HEK293 (cell line): ENCODE measurements around the gene MARK3.

Source experiments
- BCL11A ChIP-seq: fragments of 450-650 bp; formaldehyde crosslinking; IDR thresholded peaks from 2 replicates; pipeline ENCODE4 v1.5.1; 2016; ENCODE audit warnings: low read depth, missing biosample characterization, missing genetic modification characterization
- GLIS2 ChIP-seq: fragments of 450-650 bp; formaldehyde crosslinking; IDR thresholded peaks from 2 replicates; pipeline ENCODE4 v1.5.1; 2016; ENCODE audit warnings: missing biosample characterization, missing genetic modification characterization
- KLF1 ChIP-seq: fragments of 450-650 bp; formaldehyde crosslinking; IDR thresholded peaks from 2 replicates; pipeline ENCODE4 v1.5.1; 2016; ENCODE audit warnings: missing biosample characterization, missing genetic modification characterization
- KLF17 ChIP-seq: fragments of 450-650 bp; formaldehyde crosslinking; IDR thresholded peaks from 2 replicates; pipeline ENCODE4 v1.5.1; 2016; ENCODE audit warnings: missing biosample characterization, missing genetic modification characterization
- KLF7 ChIP-seq: fragments of 450-650 bp; formaldehyde crosslinking; IDR thresholded peaks from 2 replicates; pipeline ENCODE4 v1.5.1; 2016; ENCODE audit warnings: missing biosample characterization, missing genetic modification characterization, borderline replicate concordance
- PATZ1 ChIP-seq: fragments of 450-650 bp; formaldehyde crosslinking; IDR thresholded peaks from 2 replicates; pipeline ENCODE4 v1.5.1; 2016; ENCODE audit warnings: missing biosample characterization, missing genetic modification characterization
- PRDM2 ChIP-seq: fragments of 450-650 bp; formaldehyde crosslinking; IDR thresholded peaks from 2 replicates; pipeline ENCODE4 v1.5.1; 2016; ENCODE audit warnings: missing biosample characterization, missing genetic modification characterization, borderline replicate concordance
- REPIN1 ChIP-seq: fragments of 450-650 bp; formaldehyde crosslinking; IDR thresholded peaks from 2 replicates; pipeline ENCODE4 v1.5.1; 2017; ENCODE audit warnings: missing biosample characterization, missing genetic modification characterization, low read depth
- SALL2 ChIP-seq: fragments of 450-650 bp; formaldehyde crosslinking; IDR thresholded peaks from 2 replicates; pipeline ENCODE4 v1.5.0; 2017; ENCODE audit warnings: missing biosample characterization, mild to moderate bottlenecking, missing genetic modification characterization, borderline replicate concordance
- SP7 ChIP-seq: fragments of 450-650 bp; formaldehyde crosslinking; IDR thresholded peaks from 2 replicates; pipeline ENCODE4 v1.5.1; 2016; ENCODE audit warnings: missing biosample characterization, missing genetic modification characterization
- ZBTB17 ChIP-seq: fragments of 450-650 bp; formaldehyde crosslinking; IDR thresholded peaks from 2 replicates; pipeline ENCODE4 v1.5.1; 2016; ENCODE audit warnings: missing biosample characterization, missing genetic modification characterization
- ZBTB8A ChIP-seq: fragments of 450-650 bp; formaldehyde crosslinking; IDR thresholded peaks from 2 replicates; pipeline ENCODE4 v1.5.1; 2016; ENCODE audit warnings: missing biosample characterization, missing genetic modification characterization
- ZNF184 ChIP-seq: fragments of 450-650 bp; IDR thresholded peaks from 2 replicates; pipeline ENCODE4 v1.5.1; 2018; ENCODE audit warnings: missing biosample characterization, mild to moderate bottlenecking, missing genetic modification characterization
- ZNF335 ChIP-seq: fragments of 450-650 bp; formaldehyde crosslinking; conservative IDR thresholded peaks from 2 replicates; pipeline ENCODE4 v1.5.1; 2016; ENCODE audit warnings: missing biosample characterization, missing genetic modification characterization
- ZNF501 ChIP-seq: fragments of 450-650 bp; formaldehyde crosslinking; IDR thresholded peaks from 2 replicates; pipeline ENCODE4 v1.5.1; 2016; ENCODE audit warnings: missing biosample characterization, missing genetic modification characterization
- ZNF600 ChIP-seq: fragments of 450-650 bp; formaldehyde crosslinking; IDR thresholded peaks from 2 replicates; pipeline ENCODE4 v1.5.1; 2016; ENCODE audit warnings: missing biosample characterization, missing genetic modification characterization
- ZNF639 ChIP-seq: fragments of 450-650 bp; formaldehyde crosslinking; IDR thresholded peaks from 2 replicates; pipeline ENCODE4 v1.5.1; 2016; ENCODE audit warnings: missing biosample characterization, missing genetic modification characterization
- ZNF654 ChIP-seq: fragments of 450-650 bp; formaldehyde crosslinking; IDR thresholded peaks from 2 replicates; pipeline ENCODE4 v1.5.1; 2016; ENCODE audit warnings: low read depth, missing biosample characterization, missing genetic modification characterization
- ZNF776 ChIP-seq: fragments of 450-650 bp; formaldehyde crosslinking; IDR thresholded peaks from 2 replicates; pipeline ENCODE4 v1.5.0; 2017; ENCODE audit warnings: missing biosample characterization, missing genetic modification characterization, borderline replicate concordance
- ZNF777 ChIP-seq: fragments of 450-650 bp; formaldehyde crosslinking; IDR thresholded peaks from 2 replicates; pipeline ENCODE4 v1.5.1; 2017; ENCODE audit warnings: missing biosample characterization, missing genetic modification characterization, borderline replicate concordance
- TF ChIP-seq, protein P1 (sequence below): fragments of 450-650 bp; formaldehyde crosslinking; optimal IDR thresholded peaks from 2 replicates; pipeline ENCODE3; 2016; ENCODE audit warnings: missing biosample characterization, mild to moderate bottlenecking, missing genetic modification characterization
- TF ChIP-seq, protein P2 (sequence below): fragments of 450-650 bp; formaldehyde crosslinking; IDR thresholded peaks from 2 replicates; pipeline ENCODE4 v1.5.1; 2016; ENCODE audit warnings: missing biosample characterization, missing genetic modification characterization, borderline replicate concordance

Gene MARK3

GRCh38 chr14:103546652-103547454, 161.6 kb downstream of the MARK3 start (continued):
- TF ChIP-seq PATZ1 (tag by site-specific recombination) = peak; percentile 99
- peak; percentile 97 for TF ChIP-seq ZNF654 (tag by site-specific recombination)
- no peak for TF ChIP-seq ZNF776 (tag by site-specific recombination)
- peak; percentile 95 for TF ChIP-seq ZNF600 (tag by site-specific recombination)
- no peak for TF ChIP-seq ZNF184 (tag by site-specific recombination)
- TF ChIP-seq PRDM2 (tag by site-specific recombination) = peak; percentile 81; the same call in 1 of the 2 replicates
- TF ChIP-seq ZNF639 (tag by site-specific recombination) = no peak
- 0 out of 2 replicates have a peak, but pooled peaks have one; percentile 61 for TF ChIP-seq KLF17
- TF ChIP-seq ZBTB8A = no peak
- TF ChIP-seq ZNF777 (tag by site-specific recombination) = no peak
- peak; percentile 100 for TF ChIP-seq ZNF335 (tag by site-specific recombination)
- peak; percentile 91 for TF ChIP-seq GLIS2 (tag by site-specific recombination)
- TF ChIP-seq, protein P1, sequence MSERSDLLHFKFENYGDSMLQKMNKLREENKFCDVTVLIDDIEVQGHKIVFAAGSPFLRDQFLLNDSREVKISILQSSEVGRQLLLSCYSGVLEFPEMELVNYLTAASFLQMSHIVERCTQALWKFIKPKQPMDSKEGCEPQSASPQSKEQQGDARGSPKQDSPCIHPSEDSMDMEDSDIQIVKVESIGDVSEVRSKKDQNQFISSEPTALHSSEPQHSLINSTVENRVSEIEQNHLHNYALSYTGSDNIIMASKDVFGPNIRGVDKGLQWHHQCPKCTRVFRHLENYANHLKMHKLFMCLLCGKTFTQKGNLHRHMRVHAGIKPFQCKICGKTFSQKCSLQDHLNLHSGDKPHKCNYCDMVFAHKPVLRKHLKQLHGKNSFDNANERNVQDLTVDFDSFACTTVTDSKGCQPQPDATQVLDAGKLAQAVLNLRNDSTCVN (tag by site-specific recombination) = peak; percentile 20
- TF ChIP-seq, protein P2, sequence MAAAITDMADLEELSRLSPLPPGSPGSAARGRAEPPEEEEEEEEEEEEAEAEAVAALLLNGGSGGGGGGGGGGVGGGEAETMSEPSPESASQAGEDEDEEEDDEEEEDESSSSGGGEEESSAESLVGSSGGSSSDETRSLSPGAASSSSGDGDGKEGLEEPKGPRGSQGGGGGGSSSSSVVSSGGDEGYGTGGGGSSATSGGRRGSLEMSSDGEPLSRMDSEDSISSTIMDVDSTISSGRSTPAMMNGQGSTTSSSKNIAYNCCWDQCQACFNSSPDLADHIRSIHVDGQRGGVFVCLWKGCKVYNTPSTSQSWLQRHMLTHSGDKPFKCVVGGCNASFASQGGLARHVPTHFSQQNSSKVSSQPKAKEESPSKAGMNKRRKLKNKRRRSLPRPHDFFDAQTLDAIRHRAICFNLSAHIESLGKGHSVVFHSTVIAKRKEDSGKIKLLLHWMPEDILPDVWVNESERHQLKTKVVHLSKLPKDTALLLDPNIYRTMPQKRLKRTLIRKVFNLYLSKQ (tag by site-specific recombination) = no peak
- peak; percentile 62; the same call in 1 of the 2 replicates for TF ChIP-seq SP7
- 0 out of 2 replicates have a peak, but pooled peaks have one; percentile 23 for TF ChIP-seq BCL11A
- peak; percentile 25; the same call in 1 of the 2 replicates for TF ChIP-seq KLF1
- 0 out of 2 replicates have a peak, but pooled peaks have one; percentile 63 for TF ChIP-seq REPIN1 (tag by site-specific recombination)
- TF ChIP-seq ZBTB17 (tag by site-specific recombination) = peak; percentile 78
- 0 out of 2 replicates have a peak, but pooled peaks have one; percentile 59 for TF ChIP-seq ZNF501 (tag by site-specific recombination)
- TF ChIP-seq SALL2 = no peak
- TF ChIP-seq KLF7 (tag by site-specific recombination) = no peak
